Measurements from ENCODE around the gene CD164L2.
"Not testable (repeated sequence)": the region's sequence is repeated elsewhere in the genome, so short reads cannot be mapped to it uniquely, and the experiment has no call there.

The CD164L2 gene
- total RNA-seq = 0 to 0.77 (median 0) reads per million in 17 experiments

DNA sequence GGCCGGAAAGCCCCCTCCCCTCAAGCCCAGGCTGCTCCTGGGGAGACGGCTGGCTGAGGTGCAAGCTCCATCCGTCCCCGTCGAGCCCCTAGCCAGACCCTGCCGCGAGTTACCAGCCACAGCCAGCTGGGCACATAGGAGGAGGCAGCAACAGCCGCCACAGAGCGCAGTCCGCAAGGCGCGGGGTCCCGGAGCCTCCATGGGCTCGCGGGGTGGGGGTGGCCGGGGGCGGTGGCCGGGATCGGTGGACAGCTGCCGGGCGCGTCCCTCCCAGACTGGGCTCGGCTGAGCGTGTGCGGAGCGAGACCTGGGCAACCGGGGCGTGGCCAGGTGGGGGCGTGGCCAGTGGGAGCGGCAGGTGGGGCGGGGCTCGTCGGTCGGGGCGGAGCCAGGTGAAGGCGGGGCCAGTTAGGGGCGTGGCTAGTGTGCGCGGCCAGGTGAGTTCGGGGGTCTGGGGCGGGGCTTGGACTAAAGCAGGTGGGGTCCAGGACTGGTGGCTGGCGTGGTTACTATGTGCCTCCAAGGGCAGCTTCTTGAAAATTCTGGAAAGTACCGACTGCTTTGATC lies at the start of gene CD164L2:
TSS of gene CD164L2 (minus strand) at position 295 of the 567 bp plus-strand sequence. CDS start at position 201, 94 bp downstream.
- DNase-seq = no peak

DNA sequence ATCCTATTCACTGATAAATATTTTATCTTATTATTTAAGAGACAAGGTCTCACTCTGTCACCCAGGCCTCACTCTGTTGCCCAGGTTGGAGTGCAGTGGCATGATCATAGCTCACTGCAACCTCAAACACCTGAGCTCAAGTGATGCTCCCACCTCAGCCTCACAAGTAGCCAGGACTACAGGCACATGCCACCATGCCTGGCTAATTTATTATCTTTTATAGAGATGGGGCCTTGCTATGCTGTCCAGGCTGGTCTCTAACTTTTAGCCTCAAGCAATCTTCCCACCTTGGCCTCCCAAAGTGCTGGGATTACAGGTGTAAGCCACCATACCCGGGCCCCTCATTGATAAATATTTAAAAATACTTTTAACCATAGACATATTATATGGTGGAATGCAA lies 49.6 kb upstream of the CD164L2 start:
- not testable (repeated sequence) for DNase-seq

DNA sequence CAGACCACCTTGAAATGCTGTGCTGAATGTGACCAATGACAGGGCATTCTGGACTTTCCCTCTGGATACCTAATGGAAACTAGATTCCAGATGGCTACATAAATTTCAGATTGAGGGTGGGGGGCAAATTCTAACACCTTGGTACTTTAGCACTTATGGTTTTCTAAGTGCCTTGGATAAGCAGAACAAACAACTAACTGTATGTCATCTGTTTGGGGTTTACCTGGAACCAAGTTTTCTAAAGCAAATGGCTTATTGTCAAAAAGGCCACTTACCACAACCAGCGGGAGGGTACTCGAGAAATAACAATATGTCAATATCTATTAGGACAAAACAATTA lies 48.4 kb upstream of the CD164L2 start:
- DNase-seq = no peak

- peak; percentile 70 to 84 (median 78) for DNase-seq
These were observed 47.9 kb upstream of the CD164L2 start for GRCh38 chr1:27430903-27431600.

DNA sequence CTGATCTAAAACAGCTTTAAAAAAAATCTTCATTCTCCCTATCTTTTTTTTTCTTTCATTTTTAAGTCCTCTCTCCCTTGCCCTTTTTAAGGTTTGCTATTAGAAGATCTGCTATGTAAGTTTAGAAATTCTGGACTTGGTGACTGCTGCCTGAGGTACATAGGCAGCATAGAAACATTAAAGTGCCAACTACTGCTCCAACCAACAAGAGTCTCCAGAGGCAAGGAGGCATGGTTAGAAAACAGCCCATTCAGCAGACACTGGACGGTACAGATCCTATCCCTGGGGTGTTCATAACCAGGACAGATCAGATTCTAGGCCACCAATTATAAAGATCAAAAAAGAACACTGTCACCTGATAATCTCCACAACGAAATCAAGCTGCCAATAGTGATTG lies 45.9 kb upstream of the CD164L2 start:
- peak in 1 of 4 experiments; percentile 20 for DNase-seq

GRCh38 chr1:27428316-27429028 lies 45.3 kb upstream of the CD164L2 start:
- peak in 1 of 4 experiments; percentile 25 for DNase-seq

DNA sequence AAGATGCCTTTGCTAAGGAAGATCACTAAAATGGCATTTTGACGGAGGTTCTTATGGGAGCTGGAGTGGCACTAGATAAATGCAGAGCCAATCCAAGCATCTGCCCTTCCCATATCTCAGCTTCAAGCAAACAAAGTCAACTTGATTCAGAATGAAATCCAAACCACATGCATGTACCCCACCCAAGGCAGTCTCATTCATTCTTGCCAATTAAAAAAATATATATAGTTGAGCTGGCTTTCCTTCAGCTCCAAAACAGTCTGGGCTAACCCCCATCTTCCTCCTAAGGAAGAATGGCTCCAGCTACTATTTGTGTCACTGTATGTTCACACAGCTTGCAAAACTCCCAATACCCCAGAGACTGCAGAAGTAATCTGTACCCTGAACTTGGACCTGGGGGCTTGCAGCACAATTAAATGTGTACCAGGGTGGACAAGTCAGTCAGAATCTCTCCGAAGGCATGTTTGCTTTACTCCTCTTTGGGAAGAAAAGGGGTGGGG lies 44.7 kb upstream of the CD164L2 start:
- no peak for DNase-seq

DNA sequence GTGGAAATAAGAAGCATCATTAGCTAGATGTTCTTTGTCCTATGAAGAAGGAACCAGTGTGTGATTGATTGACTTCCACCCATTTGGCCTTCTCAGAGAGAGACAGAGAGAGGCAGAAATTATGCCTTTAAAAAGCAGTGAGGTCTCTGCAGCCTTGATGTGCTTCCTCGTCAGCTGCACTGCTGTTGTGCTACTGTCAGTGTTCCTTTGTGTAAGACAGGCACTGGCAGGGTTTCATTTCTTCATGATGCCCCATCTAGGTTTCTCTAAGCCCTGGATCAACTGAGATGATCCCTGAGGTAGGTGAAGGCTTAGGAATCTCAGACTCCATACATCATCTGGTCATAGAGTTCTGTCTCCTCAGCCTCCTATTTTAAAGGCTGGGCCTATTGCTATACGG lies 44.2 kb upstream of the CD164L2 start:
- DNase-seq = peak in 3 of 4 experiments; percentile 47 to 73 (median 65)

- no peak for DNase-seq
These were observed 40.6 kb upstream of the CD164L2 start for GRCh38 chr1:27423709-27424108.

DNA sequence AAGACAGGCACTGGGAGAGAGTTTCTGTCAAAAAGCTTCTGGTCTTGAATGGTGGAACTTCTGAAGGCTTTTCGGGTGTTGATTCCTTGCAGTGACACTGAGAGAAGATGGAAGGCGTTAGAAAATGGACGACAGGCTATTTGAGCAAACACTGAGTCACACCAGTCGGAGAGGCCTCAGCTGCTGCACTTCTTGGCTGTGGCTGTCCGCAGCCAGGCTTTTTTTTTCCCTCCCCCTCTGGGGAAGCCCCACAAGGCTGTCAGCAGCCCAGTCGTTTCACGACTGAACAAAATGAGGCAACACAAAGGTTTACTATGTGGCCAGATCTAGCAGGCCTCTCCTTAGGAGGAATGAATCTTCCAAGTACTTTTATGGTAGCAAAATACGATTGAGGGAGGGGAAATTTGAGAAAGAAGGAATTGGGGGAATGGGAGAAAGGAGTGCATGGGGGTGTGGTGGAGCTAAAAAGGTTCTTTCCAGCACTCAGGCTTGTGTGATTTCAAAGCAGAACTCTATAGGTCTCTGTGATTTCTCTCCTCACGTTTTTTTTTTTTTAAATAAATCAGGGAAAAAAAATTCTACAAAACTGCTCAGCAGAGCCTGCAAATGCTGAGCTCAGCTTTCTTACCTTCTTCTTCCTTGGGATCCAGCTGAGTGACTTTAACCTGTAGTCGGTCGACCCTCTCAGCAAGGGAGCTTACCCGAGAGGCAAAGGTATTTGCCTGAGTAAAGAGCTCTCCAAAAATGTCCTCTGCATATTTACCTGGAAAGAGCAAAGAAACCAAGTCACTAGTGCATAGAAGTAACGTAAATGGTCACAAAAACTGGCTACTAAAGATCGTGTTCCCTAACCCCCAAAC lies 35.4 kb upstream of the CD164L2 start:
- peak in 3 of 4 experiments; percentile 62 to 79 (median 64) for DNase-seq

DNA sequence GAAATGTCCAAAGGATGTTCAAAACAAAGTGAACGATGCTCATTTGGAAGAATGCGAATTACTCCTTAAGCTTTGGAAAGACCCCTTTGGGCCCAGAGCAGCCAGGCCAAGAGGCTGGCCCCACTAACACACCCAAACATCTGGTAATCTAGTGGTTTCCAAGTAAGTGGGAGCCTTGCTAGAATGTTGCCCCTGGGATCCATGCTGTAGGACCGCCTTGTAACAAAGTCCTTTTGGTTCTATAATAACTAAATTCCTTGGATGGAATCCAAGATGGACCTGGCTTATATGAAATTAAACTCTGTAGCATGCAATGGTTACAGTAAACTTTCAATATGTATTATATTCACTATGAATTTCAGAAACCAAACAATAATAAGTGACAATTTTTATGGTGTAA lies 34.6 kb upstream of the CD164L2 start:
- no peak for DNase-seq

DNA sequence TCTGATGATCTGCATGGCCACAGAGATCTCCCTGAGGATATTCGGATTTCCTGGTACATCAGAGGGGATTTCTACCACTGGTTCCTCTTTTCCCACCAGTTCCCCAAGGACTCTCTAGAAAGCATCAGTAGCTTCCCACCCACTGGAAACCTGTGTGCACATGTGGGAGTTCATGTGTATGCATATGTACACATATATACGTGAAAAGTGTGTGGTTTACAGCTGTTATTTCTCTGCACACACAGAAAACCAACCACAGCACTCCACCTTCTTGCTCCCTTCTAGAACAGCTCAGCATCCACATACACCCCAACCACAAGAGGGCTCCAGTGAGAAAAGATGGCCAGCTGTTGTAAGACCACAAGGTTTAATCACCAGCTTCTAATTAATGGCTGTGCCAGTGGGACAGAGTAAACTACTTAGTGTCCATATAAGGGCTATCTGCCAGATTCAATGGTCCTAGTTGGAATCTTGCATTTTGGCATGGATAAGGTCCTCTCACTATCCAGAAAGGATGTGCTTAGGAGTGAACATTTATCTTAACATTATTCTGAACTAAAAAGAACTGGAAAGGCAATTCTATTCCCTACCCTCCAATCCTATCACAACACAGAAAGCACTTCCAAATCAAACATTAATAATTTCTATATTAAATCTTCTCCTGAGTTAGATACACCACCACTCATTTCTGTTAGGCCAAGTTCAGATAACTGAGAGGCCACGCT lies 33.4 kb upstream of the CD164L2 start:
- peak; percentile 61 to 76 (median 68) for DNase-seq

GRCh38 chr1:27414091-27414490 lies 31.0 kb upstream of the CD164L2 start:
- DNase-seq = no peak

DNA sequence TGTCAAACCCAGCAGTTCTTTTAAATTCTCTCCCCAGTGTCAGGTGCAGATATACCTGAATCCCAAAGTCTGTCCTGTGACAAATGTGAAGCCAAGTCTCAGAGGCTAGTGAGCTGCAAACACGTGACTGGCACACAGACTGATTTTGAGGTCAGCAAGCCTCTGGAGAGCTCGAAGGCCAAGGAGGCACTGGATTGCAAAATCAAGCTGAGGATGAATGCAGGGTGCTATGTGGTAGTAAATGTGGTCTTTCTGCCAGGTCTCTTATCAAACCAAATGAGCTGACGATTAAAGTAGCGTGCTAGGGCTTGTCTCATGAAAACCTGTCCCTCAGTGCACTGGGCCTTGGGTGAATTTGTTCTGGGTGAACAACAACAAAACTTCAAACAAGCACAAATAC lies 29.9 kb upstream of the CD164L2 start:
- peak in 1 of 4 experiments; percentile 21 for DNase-seq

DNA sequence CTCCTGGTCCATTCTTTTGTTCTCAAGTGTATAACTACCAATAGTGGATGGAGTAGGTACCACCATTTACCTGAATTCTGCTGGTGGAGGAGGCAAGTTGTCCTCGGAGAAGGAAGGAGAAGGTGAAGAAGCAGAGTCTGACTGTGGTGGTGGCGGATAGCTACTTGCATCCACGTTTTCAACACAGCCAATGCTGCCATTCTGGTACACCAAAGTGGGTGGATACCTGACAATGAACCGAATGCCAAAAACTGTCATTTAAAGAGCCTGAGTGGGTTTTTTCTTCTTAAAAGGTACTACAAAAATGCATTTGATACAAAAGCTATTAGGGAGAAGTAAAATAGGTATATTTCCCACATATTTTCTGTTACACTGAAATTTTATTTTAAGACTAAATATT lies 29.4 kb upstream of the CD164L2 start:
- no peak for DNase-seq

GRCh38 chr1:27410709-27411108 lies 27.6 kb upstream of the CD164L2 start:
- DNase-seq = no peak

GRCh38 chr1:27409669-27410068 lies 26.5 kb upstream of the CD164L2 start:
- DNase-seq = no peak

- DNase-seq = no peak
These were observed 25.0 kb upstream of the CD164L2 start for GRCh38 chr1:27408151-27408550.

GRCh38 chr1:27406791-27407190 lies 23.7 kb upstream of the CD164L2 start:
- not testable (repeated sequence) for DNase-seq

GRCh38 chr1:27406362-27406680 lies 23.2 kb upstream of the CD164L2 start:
- no peak for DNase-seq

DNA sequence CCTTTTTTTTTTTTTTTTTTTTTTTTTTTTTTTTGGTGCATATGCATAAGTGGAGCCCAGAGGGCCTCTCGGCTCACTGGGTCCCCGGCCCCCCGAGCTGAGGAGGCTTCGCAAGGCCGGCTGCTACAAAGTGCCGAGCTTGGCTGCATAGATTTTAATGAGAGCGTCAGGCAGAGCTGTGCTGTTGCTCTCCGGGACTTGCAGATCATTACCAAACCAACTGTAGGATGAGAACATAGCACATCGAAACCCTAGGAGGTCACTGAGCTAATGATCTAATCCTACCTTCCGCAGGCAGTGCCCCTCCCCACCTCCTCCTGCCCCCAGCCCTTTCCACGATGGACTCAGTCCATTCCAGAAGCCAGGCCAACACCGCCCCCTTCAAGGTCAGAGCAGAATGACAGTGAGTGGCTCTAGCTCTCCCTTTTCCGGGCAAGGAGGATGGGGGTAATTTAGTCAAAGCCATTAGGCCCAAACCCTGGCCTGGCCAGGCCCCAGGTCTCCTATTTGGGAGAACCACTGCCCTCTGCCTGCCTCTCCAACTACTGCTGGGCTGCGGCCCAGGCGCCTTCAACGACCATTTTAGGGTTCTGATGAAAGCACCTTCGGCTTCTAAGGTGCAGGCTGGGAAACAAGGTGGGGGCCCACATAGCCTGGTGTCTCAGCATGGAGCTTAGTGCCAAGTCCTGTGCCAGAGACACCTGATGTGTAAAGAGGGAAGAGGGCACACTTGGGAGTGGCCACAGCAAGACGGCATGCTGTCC lies 22.6 kb upstream of the CD164L2 start:
- not testable (repeated sequence) for DNase-seq

All from suppressor macrophage (primary cell).